Epithelial cell of prostate (primary cell): ENCODE results near the gene DSCAML1.
"Not testable (repeated sequence)": the region's sequence is repeated elsewhere in the genome, so short reads cannot be mapped to it uniquely, and the experiment has no call there.

Experiments
- DNase-seq: peaks from one replicate; pipeline ENCODE4 v3.0.0-alpha.2; 2011; ENCODE audit warnings: low read depth, low spot score
- H3K27ac ChIP-seq: fragments of 450-650 bp; 2 replicates; pipeline ENCODE4 v1.5.1; 2017; ENCODE audit warnings: mild to moderate bottlenecking

Gene DSCAML1

GRCh38 chr11:117411736-117412135 is 385.3 kb downstream of the DSCAML1 start:
- DNase-seq: no peak
- no peak overlapping the region for H3K27ac ChIP-seq

- no peak overlapping the region for H3K27ac ChIP-seq
- DNase-seq: no peak
Observed at GRCh38 chr11:117410861-117411710, 385.9 kb downstream of the DSCAML1 start.

GRCh38 chr11:117410238-117410637 is 386.8 kb downstream of the DSCAML1 start:
- H3K27ac ChIP-seq: no peak overlapping the region
- DNase-seq: no peak

- DNase-seq: no peak
- no peak overlapping the region for H3K27ac ChIP-seq
Observed at GRCh38 chr11:117409511-117409910, 387.5 kb downstream of the DSCAML1 start.

- no peak overlapping the region for H3K27ac ChIP-seq
- DNase-seq: no peak
Observed at GRCh38 chr11:117408356-117408755, 388.7 kb downstream of the DSCAML1 start.

- H3K27ac ChIP-seq: no peak overlapping the region
- no peak for DNase-seq
Observed at GRCh38 chr11:117407016-117407415, 390.0 kb downstream of the DSCAML1 start.

GRCh38 chr11:117405898-117406297 is 391.1 kb downstream of the DSCAML1 start:
- not testable (repeated sequence) for H3K27ac ChIP-seq, DNase-seq

- H3K27ac ChIP-seq, DNase-seq: not testable (repeated sequence)
Observed at GRCh38 chr11:117399100-117399840, 397.7 kb downstream of the DSCAML1 start.

- DNase-seq, H3K27ac ChIP-seq: not testable (repeated sequence)
Observed at GRCh38 chr11:117398618-117399017, 398.4 kb downstream of the DSCAML1 start.

- H3K27ac ChIP-seq: no peak overlapping the region
Observed at GRCh38 chr11:117396970-117397369, 400.0 kb downstream of the DSCAML1 start.

GRCh38 chr11:117395476-117395875 is 401.5 kb downstream of the DSCAML1 start:
- no peak for DNase-seq
- no peak overlapping the region for H3K27ac ChIP-seq

More at GRCh38 chr11:117396970-117397369, 400.0 kb downstream of the DSCAML1 start:
- DNase-seq: no peak

GRCh38 chr11:117394221-117394925 is 402.6 kb downstream of the DSCAML1 start:
- DNase-seq: no peak
- no peak overlapping the region for H3K27ac ChIP-seq

GRCh38 chr11:117392979-117393378 is 404.0 kb downstream of the DSCAML1 start:
- no peak overlapping the region for H3K27ac ChIP-seq
- no peak for DNase-seq

- no peak overlapping the region for H3K27ac ChIP-seq
- DNase-seq: no peak
Observed at GRCh38 chr11:117392001-117392690, 404.9 kb downstream of the DSCAML1 start.

- DNase-seq: no peak
- no peak overlapping the region for H3K27ac ChIP-seq
Observed at GRCh38 chr11:117391181-117391580, 405.8 kb downstream of the DSCAML1 start.

GRCh38 chr11:117390743-117391142 is 406.3 kb downstream of the DSCAML1 start:
- DNase-seq: no peak
- H3K27ac ChIP-seq: no peak overlapping the region

GRCh38 chr11:117387992-117388755 is 408.8 kb downstream of the DSCAML1 start:
- H3K27ac ChIP-seq: no peak overlapping the region
- no peak for DNase-seq

- DNase-seq: no peak
Observed at GRCh38 chr11:117385906-117386305, 411.1 kb downstream of the DSCAML1 start.

GRCh38 chr11:117385471-117385870 is 411.5 kb downstream of the DSCAML1 start:
- no peak for DNase-seq
- no peak overlapping the region for H3K27ac ChIP-seq

More at GRCh38 chr11:117385906-117386305, 411.1 kb downstream of the DSCAML1 start:
- no peak overlapping the region for H3K27ac ChIP-seq
